Measurements from ENCODE around the gene TPRX2. TPM values are rescaled to one million over a fixed set of nuclear protein-coding genes. Genes with fewer than 3 reads are reported as not detected.
"Not testable (repeated sequence)": the region's sequence is repeated elsewhere in the genome, so short reads cannot be mapped to it uniquely, and the experiment has no call there.

Gene TPRX2
- total RNA-seq, 2 donors from 2014 or later: not detected

DNA sequence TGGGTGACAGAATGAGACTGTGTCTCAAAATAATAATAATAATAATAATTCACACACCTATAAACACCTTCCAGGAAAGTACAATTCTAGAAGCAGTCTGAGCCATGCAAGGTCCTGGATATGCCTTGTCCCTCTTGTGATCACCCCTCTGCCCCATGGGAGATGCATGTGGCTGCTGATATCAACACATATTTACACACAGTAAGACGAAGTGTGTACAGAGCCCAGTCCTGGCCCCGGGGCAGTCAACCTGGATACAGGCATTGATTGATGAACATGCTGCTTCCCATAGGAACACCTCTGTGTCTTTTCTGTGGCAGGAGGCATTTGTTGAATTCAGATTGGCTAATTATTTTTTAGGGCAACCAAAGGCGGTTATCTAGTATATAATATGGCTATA lies 23.9 kb downstream of the TPRX2 start:
- Mint-ChIP-seq H3K9me3 (peaks cover 4% of the 10 kb centered on the region), H3K27ac (no peak overlapping the region), H3K4me3 (no peak overlapping the region), H3K27me3 (peaks cover 20 to 21% of the 10 kb centered on the region in 2 donors), H3K4me1 (ENCODE audit: low read depth in 2 of 2) (no peaks in the 10 kb centered on the region), H3K36me3 (no peaks in the 10 kb centered on the region)
- ATAC-seq (no peak), DNase-seq (ENCODE audit: low spot score) (no peak)

GRCh38 chr19:47885067-47885463 lies 26.0 kb downstream of the TPRX2 start:
- no peaks in the 10 kb centered on the region for H3K4me1 Mint-ChIP-seq (ENCODE audit: low read depth in 2 of 2)
- ATAC-seq: no peak

DNA sequence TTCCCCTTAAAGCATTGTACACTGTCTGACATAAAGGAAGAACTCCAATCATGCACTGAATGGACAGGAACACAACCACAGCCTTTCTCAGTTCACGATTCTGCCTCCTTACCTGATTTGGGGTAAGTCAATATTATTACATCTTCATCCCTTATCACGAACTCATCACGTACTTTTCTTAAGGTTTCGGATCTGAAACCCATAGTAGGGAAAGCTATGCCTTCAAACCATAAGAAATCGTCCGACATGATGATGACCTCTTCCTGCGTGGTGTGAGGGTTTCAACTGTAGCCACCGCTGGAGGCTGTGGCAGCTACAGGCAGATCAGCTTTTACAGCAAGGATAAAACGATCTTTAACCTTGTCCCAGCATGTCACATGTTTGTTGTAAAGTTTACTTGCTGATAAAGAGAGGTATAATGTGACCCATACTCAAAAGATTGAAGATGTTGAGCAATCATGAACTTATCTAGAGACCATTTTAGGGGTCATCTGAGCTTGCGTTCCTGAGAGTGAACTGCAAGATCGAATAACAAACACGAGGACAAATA lies 27.1 kb downstream of the TPRX2 start, which contains the start of gene SULT2A1:
SULT2A1 (minus strand) TSS at position 306 of the 550 bp plus-strand sequence; CDS start at position 248, 58 bp downstream.
- no peak within 1 kb of the TSS for H3K27ac Mint-ChIP-seq
- DNase-seq (ENCODE audit: low spot score) (no peak), ATAC-seq (no peak)
- no peaks in the 10 kb centered on the region for H3K9me3 Mint-ChIP-seq
- no peaks in the 10 kb centered on the region for H3K36me3 Mint-ChIP-seq
- H3K27me3 Mint-ChIP-seq: peaks cover 15 to 29% of the 10 kb centered on the region in 2 donors
- peaks cover 0 to 4% of the 10 kb centered on the region in 2 donors for H3K4me1 Mint-ChIP-seq (ENCODE audit: low read depth in 2 of 2)
- no peak within 1 kb of the TSS for H3K4me3 Mint-ChIP-seq

More at GRCh38 chr19:47885067-47885463, 26.0 kb downstream of the TPRX2 start:
- Mint-ChIP-seq H3K4me3 (no peak overlapping the region), H3K27ac (no peak overlapping the region), H3K9me3 (no peaks in the 10 kb centered on the region), H3K36me3 (no peaks in the 10 kb centered on the region), H3K27me3 (peaks cover 15 to 29% of the 10 kb centered on the region in 2 donors)
- no peak for DNase-seq (ENCODE audit: low spot score)

DNA sequence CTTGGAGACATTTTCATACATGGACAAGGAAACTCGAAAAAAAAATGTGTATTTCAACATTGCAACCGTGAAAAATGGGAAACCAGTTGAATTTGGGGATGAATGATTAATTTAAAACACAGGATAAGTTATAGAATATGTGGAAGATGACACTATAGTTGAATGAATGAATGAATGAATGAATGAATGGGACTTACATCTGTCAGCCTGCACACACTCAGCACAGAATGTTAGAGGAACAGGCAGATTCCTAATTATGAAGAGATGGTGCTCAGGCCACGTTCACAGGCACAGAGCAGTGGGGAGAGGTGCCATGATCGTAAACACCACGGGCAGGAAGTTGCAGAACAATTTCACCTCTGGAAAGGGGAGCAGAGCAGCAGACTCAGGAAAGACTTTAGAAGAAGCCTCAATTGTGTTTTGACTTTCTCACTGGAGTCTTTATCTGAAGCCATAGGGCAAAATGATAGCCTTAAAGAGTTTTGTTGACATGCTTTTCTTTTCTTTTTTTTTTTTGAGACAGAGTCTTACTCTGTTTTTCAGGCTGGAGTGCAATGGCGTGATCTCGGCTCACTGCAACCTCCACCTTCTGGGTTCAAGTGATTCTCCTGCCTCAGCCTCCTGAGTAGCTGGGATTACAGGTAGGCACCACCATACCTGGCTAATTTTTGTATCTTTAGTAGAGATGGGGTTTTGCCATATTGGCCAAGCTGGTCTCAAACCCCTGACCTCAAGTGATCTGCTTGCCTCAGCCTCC lies 32.0 kb downstream of the TPRX2 start:
- peaks cover 0 to 4% of the 10 kb centered on the region in 2 donors for H3K4me1 Mint-ChIP-seq (ENCODE audit: low read depth in 2 of 2)
- ATAC-seq: no peak
- H3K36me3 Mint-ChIP-seq: no peaks in the 10 kb centered on the region
- H3K4me3 Mint-ChIP-seq: no peak overlapping the region
- no peak overlapping the region for H3K27ac Mint-ChIP-seq
- H3K9me3 Mint-ChIP-seq: no peaks in the 10 kb centered on the region
- no peak for DNase-seq (ENCODE audit: low spot score)
- peaks cover 5 to 11% of the 10 kb centered on the region in 2 donors for H3K27me3 Mint-ChIP-seq

DNA sequence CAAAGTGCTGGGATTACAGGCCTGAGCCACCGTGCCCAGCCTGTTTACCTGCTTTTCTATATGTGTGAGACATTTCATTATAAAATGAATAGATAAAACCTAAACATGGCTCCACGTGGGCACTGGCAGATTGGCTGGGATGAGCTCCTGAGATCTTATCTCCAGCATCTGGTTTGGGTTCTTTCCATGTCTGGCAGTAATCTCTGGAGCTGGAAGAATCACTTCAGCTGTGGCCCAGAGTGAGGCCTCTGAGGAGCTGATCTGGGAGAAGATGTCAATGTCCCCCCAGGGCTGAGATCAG lies 32.5 kb downstream of the TPRX2 start:
- H3K9me3 Mint-ChIP-seq: no peaks in the 10 kb centered on the region
- H3K27ac Mint-ChIP-seq: no peak overlapping the region
- ATAC-seq (no peak), DNase-seq (ENCODE audit: low spot score) (no peak)
- no peaks in the 10 kb centered on the region for H3K36me3 Mint-ChIP-seq
- H3K27me3 Mint-ChIP-seq: peaks cover 3 to 8% of the 10 kb centered on the region in 2 donors
- H3K4me3 Mint-ChIP-seq: no peak overlapping the region
- peaks cover 0 to 4% of the 10 kb centered on the region in 2 donors for H3K4me1 Mint-ChIP-seq (ENCODE audit: low read depth in 2 of 2)

GRCh38 chr19:47891923-47892666 lies 33.1 kb downstream of the TPRX2 start:
- no peak overlapping the region for H3K27ac Mint-ChIP-seq
- ATAC-seq: no peak
- no peak for DNase-seq (ENCODE audit: low spot score)
- H3K4me3 Mint-ChIP-seq: no peak overlapping the region
- H3K36me3 Mint-ChIP-seq: no peaks in the 10 kb centered on the region
- peaks cover 3 to 8% of the 10 kb centered on the region in 2 donors for H3K27me3 Mint-ChIP-seq
- peaks cover 0 to 4% of the 10 kb centered on the region in 2 donors for H3K4me1 Mint-ChIP-seq (ENCODE audit: low read depth in 2 of 2)
- no peaks in the 10 kb centered on the region for H3K9me3 Mint-ChIP-seq

DNA sequence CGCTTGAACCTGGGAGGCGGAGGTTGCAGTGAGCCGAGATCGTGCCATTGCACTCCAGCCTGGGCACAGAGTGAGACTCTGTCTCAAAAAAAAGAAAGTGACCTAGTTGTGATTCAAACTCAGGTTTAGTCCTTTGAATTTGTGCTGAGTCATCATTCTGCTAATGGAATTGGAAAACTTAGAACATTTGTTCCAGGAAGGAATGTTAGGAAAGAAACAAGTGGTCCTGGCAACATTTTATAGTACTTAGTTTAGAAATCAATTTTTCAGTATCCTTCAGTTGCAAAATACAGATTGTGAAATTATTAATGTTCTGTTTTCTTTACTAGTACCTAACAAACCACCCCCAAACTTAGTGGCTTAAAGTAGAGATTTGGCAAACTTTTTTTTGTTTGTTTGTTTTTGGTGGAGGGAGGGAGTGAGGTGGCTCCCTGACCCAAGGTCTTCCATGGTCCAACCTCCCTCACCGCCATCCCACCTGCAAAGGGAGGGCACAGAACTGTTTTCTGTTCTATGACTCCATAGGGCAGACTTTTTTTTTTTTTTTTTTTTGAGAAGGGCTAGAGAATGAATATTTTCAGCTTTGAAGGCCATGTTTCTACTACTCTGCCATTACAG lies 36.2 kb downstream of the TPRX2 start:
- no peak for ATAC-seq
- no peak overlapping the region for H3K27ac Mint-ChIP-seq
- no peaks in the 10 kb centered on the region for H3K9me3 Mint-ChIP-seq
- H3K27me3 Mint-ChIP-seq: peaks cover 0 to 7% of the 10 kb centered on the region in 2 donors
- no peak overlapping the region for H3K4me3 Mint-ChIP-seq
- H3K36me3 Mint-ChIP-seq: no peaks in the 10 kb centered on the region
- no peak for DNase-seq (ENCODE audit: low spot score)
- H3K4me1 Mint-ChIP-seq (ENCODE audit: low read depth in 2 of 2): peaks cover 0 to 4% of the 10 kb centered on the region in 2 donors

- Mint-ChIP-seq H3K4me1 (ENCODE audit: low read depth in 2 of 2) (no peaks in the 10 kb centered on the region), H3K4me3 (no peak overlapping the region), H3K27me3 (peaks cover 0 to 7% of the 10 kb centered on the region in 2 donors), H3K36me3 (no peaks in the 10 kb centered on the region), H3K9me3 (no peaks in the 10 kb centered on the region), H3K27ac (no peak overlapping the region)
- ATAC-seq (no peak), DNase-seq (ENCODE audit: low spot score) (no peak)
These were observed 37.0 kb downstream of the TPRX2 start for GRCh38 chr19:47896019-47896418.

DNA sequence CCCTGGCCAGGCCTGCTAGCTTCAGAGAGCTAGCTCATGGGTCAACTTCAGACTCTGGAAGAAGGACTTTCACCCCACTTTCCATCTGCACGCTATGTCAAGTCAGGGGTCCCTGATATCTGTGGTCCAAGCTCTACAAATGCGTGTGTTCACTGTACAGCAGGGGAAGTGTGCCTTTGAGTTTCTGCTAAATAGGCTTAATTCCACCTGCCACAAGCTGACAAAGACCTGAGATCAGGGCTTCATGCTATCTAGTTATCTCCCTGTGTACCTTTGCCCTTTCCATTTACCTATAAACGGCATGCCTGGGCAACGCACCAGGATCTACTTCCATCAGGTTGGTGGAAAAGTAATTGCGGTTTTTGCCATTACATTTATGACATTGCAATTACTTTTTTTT lies 37.7 kb downstream of the TPRX2 start:
- Mint-ChIP-seq H3K9me3 (no peaks in the 10 kb centered on the region), H3K27me3 (peaks cover 0 to 7% of the 10 kb centered on the region in 2 donors), H3K36me3 (no peaks in the 10 kb centered on the region), H3K4me1 (ENCODE audit: low read depth in 2 of 2) (no peaks in the 10 kb centered on the region), H3K27ac (no peak overlapping the region), H3K4me3 (no peak overlapping the region)
- DNase-seq (ENCODE audit: low spot score): no peak
- ATAC-seq: no peak

DNA sequence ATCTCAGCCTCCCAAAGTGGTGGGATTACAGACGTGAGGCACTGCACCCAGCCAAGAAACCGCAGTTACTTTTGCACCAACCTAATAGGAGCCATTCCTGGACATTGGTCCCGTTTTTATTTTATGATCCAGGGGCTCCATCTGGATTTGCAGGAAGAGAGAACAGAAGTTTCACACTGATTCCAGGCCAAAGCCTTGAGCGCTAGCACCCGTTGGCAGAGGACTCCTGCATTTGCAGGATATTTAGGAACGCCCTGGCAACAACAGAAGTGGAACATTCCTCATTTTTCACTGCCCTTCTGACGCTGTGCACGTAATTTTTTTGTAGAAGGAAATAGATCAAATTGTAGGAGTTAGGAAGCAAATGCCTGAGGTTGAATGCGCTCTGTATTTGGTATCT lies 38.8 kb downstream of the TPRX2 start:
- H3K36me3 Mint-ChIP-seq: no peaks in the 10 kb centered on the region
- no peak for DNase-seq (ENCODE audit: low spot score)
- no peak overlapping the region for H3K4me3 Mint-ChIP-seq
- H3K9me3 Mint-ChIP-seq: no peaks in the 10 kb centered on the region
- H3K27me3 Mint-ChIP-seq: peaks cover 0 to 7% of the 10 kb centered on the region in 2 donors
- H3K27ac Mint-ChIP-seq: no peak overlapping the region
- ATAC-seq: no peak
- no peaks in the 10 kb centered on the region for H3K4me1 Mint-ChIP-seq (ENCODE audit: low read depth in 2 of 2)

DNA sequence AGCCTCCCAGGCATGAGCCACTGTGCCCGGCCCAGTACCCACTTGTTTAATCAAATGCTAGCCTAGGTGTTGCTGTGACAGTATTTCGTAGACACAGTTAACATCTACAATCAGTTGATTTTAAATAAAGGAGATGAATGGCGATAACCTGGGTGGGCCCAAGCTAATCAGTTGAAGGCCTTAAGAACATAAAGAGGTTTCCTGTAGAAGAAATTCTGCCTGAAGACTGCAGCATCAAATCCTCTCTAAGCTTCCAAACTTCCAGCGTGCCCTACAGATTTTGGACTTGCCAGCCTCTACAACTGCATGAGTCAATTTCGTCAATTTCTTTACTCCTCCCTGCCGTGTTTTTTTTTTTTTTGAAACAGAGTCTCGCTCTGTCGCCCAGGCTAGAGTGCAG lies 40.3 kb downstream of the TPRX2 start:
- DNase-seq (ENCODE audit: low spot score) (no peak), ATAC-seq (no peak)
- H3K4me3 Mint-ChIP-seq: no peak overlapping the region
- no peaks in the 10 kb centered on the region for H3K4me1 Mint-ChIP-seq (ENCODE audit: low read depth in 2 of 2)
- no peak overlapping the region for H3K27ac Mint-ChIP-seq
- no peaks in the 10 kb centered on the region for H3K9me3 Mint-ChIP-seq
- H3K27me3 Mint-ChIP-seq: peaks cover 0 to 9% of the 10 kb centered on the region in 2 donors
- H3K36me3 Mint-ChIP-seq: no peaks in the 10 kb centered on the region

DNA sequence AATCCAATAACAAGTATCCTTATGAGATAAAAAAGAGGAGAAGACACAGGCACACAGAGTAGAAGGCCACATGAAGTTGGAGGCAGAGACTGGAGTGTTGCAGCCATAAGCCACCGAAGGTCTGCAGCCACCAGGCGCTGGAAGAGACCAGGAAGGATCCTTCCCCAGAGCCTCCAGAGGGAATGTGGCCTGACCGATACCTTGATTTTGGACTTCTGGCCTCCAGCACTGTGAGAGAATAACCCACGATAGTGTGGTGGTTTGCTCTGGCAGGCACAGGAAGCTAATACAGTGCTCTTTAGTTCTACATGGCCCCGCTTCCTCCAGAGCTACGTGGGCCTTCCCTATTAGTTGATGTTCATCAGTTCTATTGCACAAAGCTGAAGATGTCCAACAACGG lies 42.3 kb downstream of the TPRX2 start:
- ATAC-seq (no peak), DNase-seq (ENCODE audit: low spot score) (no peak)
- no peak overlapping the region for H3K4me3 Mint-ChIP-seq
- no peaks in the 10 kb centered on the region for H3K9me3 Mint-ChIP-seq
- no peaks in the 10 kb centered on the region for H3K4me1 Mint-ChIP-seq (ENCODE audit: low read depth in 2 of 2)
- H3K27me3 Mint-ChIP-seq: peaks cover 0 to 9% of the 10 kb centered on the region in 2 donors
- H3K36me3 Mint-ChIP-seq: no peaks in the 10 kb centered on the region
- no peak overlapping the region for H3K27ac Mint-ChIP-seq

DNA sequence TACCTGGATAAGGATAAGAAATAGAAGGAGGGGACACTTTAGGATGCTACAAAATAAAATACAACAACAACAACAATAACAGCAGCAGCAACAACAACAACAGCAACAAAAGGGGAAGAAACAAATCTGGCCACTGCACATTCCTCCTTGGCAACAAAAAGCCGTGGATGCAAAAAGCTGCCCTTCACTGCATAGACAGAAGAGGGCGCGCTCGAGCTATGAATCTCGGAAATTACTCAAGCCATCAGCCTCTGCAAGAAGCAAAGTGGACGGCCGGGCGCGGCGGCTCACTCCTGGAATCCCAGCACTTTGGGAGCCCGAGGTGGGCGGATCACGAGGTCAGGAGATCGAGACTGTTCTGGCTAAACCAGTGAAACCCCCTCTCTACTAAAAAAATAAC lies 50.3 kb downstream of the TPRX2 start:
- H3K27me3 Mint-ChIP-seq; H3K4me1 Mint-ChIP-seq (ENCODE audit: low read depth in 2 of 2); ATAC-seq; H3K36me3 Mint-ChIP-seq; H3K27ac Mint-ChIP-seq; H3K9me3 Mint-ChIP-seq; H3K4me3 Mint-ChIP-seq: not testable (repeated sequence)
- DNase-seq (ENCODE audit: low spot score): peak; percentile 92

DNA sequence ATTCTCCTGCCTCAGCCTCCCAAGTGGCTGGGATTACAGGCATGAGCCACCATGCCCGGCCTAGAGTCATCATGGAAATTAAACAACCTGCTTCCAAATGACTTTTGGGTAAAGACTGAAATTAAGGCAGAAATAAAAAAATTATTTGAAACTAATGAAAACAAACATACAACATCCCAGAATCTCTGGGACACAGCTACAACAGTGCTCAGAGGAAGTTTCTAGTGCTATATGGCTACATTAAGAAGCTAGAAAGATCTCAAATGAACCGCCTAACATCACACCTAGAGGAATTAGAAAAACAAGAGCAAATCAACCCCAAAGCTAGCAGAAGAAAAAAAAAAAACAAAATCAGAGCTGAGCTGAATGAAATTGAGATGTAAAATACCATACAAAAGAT lies 51.2 kb downstream of the TPRX2 start:
- ATAC-seq; H3K4me1 Mint-ChIP-seq (ENCODE audit: low read depth in 2 of 2); H3K27me3 Mint-ChIP-seq; H3K27ac Mint-ChIP-seq; H3K4me3 Mint-ChIP-seq; H3K36me3 Mint-ChIP-seq; H3K9me3 Mint-ChIP-seq; DNase-seq (ENCODE audit: low spot score): not testable (repeated sequence)
